HCT116 (cell line): ENCODE measurements around the gene USP9Y. TPM values are rescaled to one million over a fixed set of nuclear protein-coding genes. Genes with fewer than 3 reads are reported as not detected.

Source experiments
- ATAC-seq: fragments of 200-7000 bp; cut with Tn5 transposase; 2 replicates; pipeline ENCODE4 v1.9.1; 2020; ENCODE audit warnings: mild to moderate bottlenecking, moderate library complexity
- BruUV-seq: library from RNA; stranded (reverse); fragments of 400-500 nt; replicated peaks from 2 replicates; lab custom pipeline; 2021; lab: Mats Ljungman, UMichigan
- CTCF ChIA-PET: fragments of 300-600 bp; sonication (Branson Sonifier 250); formaldehyde crosslinking; loops from one replicate; lab custom pipeline; 2021; ENCODE audit warnings: antibody characterized with exemption; lab: Charles Lee
- POLR2A ChIA-PET: fragments of 300-600, 350-600 bp; sonication (Branson Sonifier 250); formaldehyde crosslinking; loops from one replicate; lab custom pipeline; 2021; ENCODE audit warnings: antibody characterized with exemption; lab: Charles Lee
- RAD21 ChIA-PET, 2 experiments: fragments of 300-600 bp; sonication (Branson Sonifier 250); formaldehyde crosslinking; loops; one replicate each; lab custom pipeline; 2023; ENCODE audit warnings: low total read pairs in 2 of 2; ENCODE audit not compliant: uncharacterized antibody in 2 of 2, unreplicated experiment in 2 of 2, low non-redundant PET in 1 of 2; lab: Charles Lee
- DNase-seq: peaks from one replicate; pipeline ENCODE4 v3.0.0-alpha.2; 2010; ENCODE audit warnings: low read depth, low spot score
- H2AFZ ChIP-seq: fragments of 200-600 bp; shearing (Covaris generic), sonication (generic); 2 replicates; pipeline ENCODE4 v1.6.1; 2017; ENCODE audit warnings: low read depth, mixed run types, mixed read lengths, antibody characterized with exemption, low read length; ENCODE audit not compliant: poor library complexity, severe bottlenecking
- H3K27ac ChIP-seq: 2 replicates; pipeline ENCODE4 v1.5.1; 2012; ENCODE audit warnings: low read depth, low read length
- H3K27me3 ChIP-seq: fragments of 200-600 bp; sonication (generic); 2 replicates; pipeline ENCODE4 v1.6.1; 2016; ENCODE audit warnings: mixed run types, low read length, mixed read lengths; ENCODE audit not compliant: insufficient read depth
- H3K36me3 ChIP-seq, 2 experiments: fragments of 200-500 bp in 1 of 2; fragments of 200-600 bp in 1 of 2; sonication (Bioruptor generic) in 1 of 2; sonication (generic) in 1 of 2; 2 replicates each; pipeline versions ENCODE4 v1.5.1 to v1.6.1; 2014 to 2016; ENCODE audit warnings: low read length in 2 of 2, inconsistent platforms in 1 of 2, mixed read lengths in 1 of 2, mixed run types in 1 of 2; ENCODE audit not compliant: insufficient read depth in 2 of 2, control insufficient read depth in 1 of 2
- H3K4me1 ChIP-seq, 2 experiments: fragments of 200-600 bp in 1 of 2; sonication (generic) in 1 of 2; 2 replicates each; pipeline versions ENCODE4 v1.5.1 to v1.6.1; 2012 to 2017; ENCODE audit warnings: low read length in 2 of 2, inconsistent platforms in 1 of 2, mild to moderate bottlenecking in 1 of 2, mixed read lengths in 1 of 2, mixed run types in 1 of 2, moderate library complexity in 1 of 2; ENCODE audit not compliant: insufficient read depth in 2 of 2, control insufficient read depth in 1 of 2
- H3K4me2 ChIP-seq: fragments of 200-600 bp; sonication (generic); 2 replicates; pipeline ENCODE4 v1.6.1; 2017; ENCODE audit warnings: mixed run types, low read length, mixed read lengths
- H3K4me3 ChIP-seq, 2 experiments: fragments of 200-600 bp in 1 of 2; sonication (generic) in 1 of 2; replicated peaks in 1 of 2; 2 replicates each; pipeline ENCODE4 v1.5.1; 2011 to 2016; ENCODE audit warnings: low read length in 2 of 2, control low read depth in 1 of 2, low read depth in 1 of 2, mild to moderate bottlenecking in 1 of 2, mixed read lengths in 1 of 2, mixed run types in 1 of 2
- H3K79me2 ChIP-seq: fragments of 200-600 bp; sonication (generic); 2 replicates; pipeline ENCODE4 v1.6.1; 2017; ENCODE audit warnings: mild to moderate bottlenecking, mixed run types, low read length, moderate library complexity, mixed read lengths; ENCODE audit not compliant: insufficient read depth
- H3K9ac ChIP-seq: fragments of 200-600 bp; sonication (generic); 2 replicates; pipeline ENCODE4 v1.6.1; 2016; ENCODE audit warnings: low read length, mixed read lengths
- H3K9me2 ChIP-seq: fragments of 200-600 bp; sonication (generic), shearing (Covaris generic); 2 replicates; pipeline ENCODE4 v1.6.1; 2017; ENCODE audit warnings: mixed run types, mild to moderate bottlenecking, moderate library complexity; ENCODE audit not compliant: insufficient read depth
- H3K9me3 ChIP-seq, 2 experiments: fragments of 200-500 bp in 1 of 2; fragments of 200-600 bp in 1 of 2; sonication (Bioruptor generic) in 1 of 2; sonication (generic) in 1 of 2; 2 replicates each; pipeline ENCODE4 v1.6.1; 2014 to 2017; ENCODE audit warnings: low read length in 2 of 2, mixed read lengths in 2 of 2, inconsistent platforms in 1 of 2, low read depth in 1 of 2, mild to moderate bottlenecking in 1 of 2, mixed run types in 1 of 2, moderate library complexity in 1 of 2; ENCODE audit not compliant: control insufficient read depth in 1 of 2, insufficient read depth in 1 of 2
- H4K20me1 ChIP-seq: fragments of 200-600 bp; sonication (generic), shearing (Covaris generic); 2 replicates; pipeline ENCODE4 v1.6.1; 2017; ENCODE audit warnings: mixed run types, mild to moderate bottlenecking, moderate library complexity; ENCODE audit not compliant: insufficient read depth
- CBX3 ChIP-seq: IDR thresholded peaks from 2 replicates; pipeline ENCODE4 v1.6.1; 2012; ENCODE audit warnings: low read depth
- CTCF ChIP-seq, 3 experiments: fragments of 200-600 bp in 1 of 3; sonication (generic) in 1 of 3; IDR thresholded peaks in 2 of 3; conservative IDR thresholded peaks in 1 of 3; 2 replicates each; pipeline ENCODE4 v1.5.1; 2012 to 2017; ENCODE audit warnings: low read depth in 2 of 3, low read length in 2 of 3, antibody characterized with exemption in 1 of 3, borderline replicate concordance in 1 of 3, control low read depth in 1 of 3, mild to moderate bottlenecking in 1 of 3, mixed read lengths in 1 of 3, mixed run types in 1 of 3, moderate library complexity in 1 of 3; ENCODE audit not compliant: insufficient read depth in 1 of 3
- ELF1 ChIP-seq: IDR thresholded peaks from 2 replicates; pipeline ENCODE4 v1.6.1; 2012; ENCODE audit warnings: low read depth, borderline replicate concordance
- EZH2 ChIP-seq: fragments of 200-600 bp; sonication (generic); IDR thresholded peaks from 2 replicates; pipeline ENCODE4 v1.6.1; 2017; ENCODE audit warnings: antibody characterized with exemption, mixed run types
- POLR2A ChIP-seq: IDR thresholded peaks from 2 replicates; pipeline ENCODE4 v1.7.0; 2011; ENCODE audit warnings: borderline replicate concordance; ENCODE audit not compliant: insufficient read depth, insufficient read length; ENCODE audit errors: extremely low read depth
- POLR2AphosphoS5 ChIP-seq: IDR thresholded peaks from 2 replicates; pipeline ENCODE4 v1.6.1; 2011; ENCODE audit warnings: mild to moderate bottlenecking, low read depth, low read length, moderate library complexity
- RAD21 ChIP-seq: IDR thresholded peaks from 2 replicates; pipeline ENCODE4 v1.6.1; 2012; ENCODE audit warnings: low read depth, mild to moderate bottlenecking
- SP1 ChIP-seq: IDR thresholded peaks from 2 replicates; pipeline ENCODE4 v1.6.1; 2012; ENCODE audit warnings: low read depth
- SRF ChIP-seq: IDR thresholded peaks from 2 replicates; pipeline ENCODE4 v1.6.1; 2012; ENCODE audit warnings: low read depth
- YY1 ChIP-seq: IDR thresholded peaks from 2 replicates; pipeline ENCODE4 v1.6.1; 2011; ENCODE audit warnings: low read length, low read depth, moderate library complexity, mild to moderate bottlenecking; ENCODE audit not compliant: insufficient replicate concordance; ENCODE audit errors: extremely low read depth
- ZBTB33 ChIP-seq: IDR thresholded peaks from 2 replicates; pipeline ENCODE4 v1.6.1; 2011; ENCODE audit warnings: mild to moderate bottlenecking, low read length, moderate library complexity; ENCODE audit not compliant: insufficient replicate concordance; ENCODE audit errors: extremely low read depth
- ZFX ChIP-seq: fragments of 450-650 bp; IDR thresholded peaks from 2 replicates; pipeline ENCODE4 v1.6.1; 2017
- intact Hi-C: fragments of 100-400 bp; cut with micrococcal nuclease; formaldehyde crosslinking; loops from 2 replicates; pipeline ENCODE4 v1.10.0; 2022
- total RNA-seq: library from RNA; stranded (reverse); gene quantifications from one replicate; pipeline ENCODE4 v1.2.1, GENCODE V29; 2021; ENCODE audit not compliant: unreplicated experiment

Gene USP9Y
- total RNA-seq, 1 experiment from 2014 or later, result 4.4 TPM

GRCh38 chrY:12752856-12753255 is 51.8 kb downstream of the USP9Y start (continued):
- no peak for TF ChIP-seq CTCF (IDR thresholded peaks at IDR 0.05 in 2 of 3, conservative IDR thresholded peaks at IDR 0.05 in 1 of 3; ENCODE audit: borderline replicate concordance in 1 of 3, insufficient read depth in 1 of 3, low read depth in 2 of 3, low read length in 2 of 3)
- TF ChIP-seq RAD21, result no peak
- TF ChIP-seq ELF1, result no peak
- no peak for TF ChIP-seq ZFX
- no peak for TF ChIP-seq SRF
- TF ChIP-seq POLR2AphosphoS5, result no peak
- no peak for TF ChIP-seq CBX3
- TF ChIP-seq, all 23 proteins: peak for 0

- intact Hi-C loops, result no loop called here
- Histone ChIP-seq H3K36me3 (no peaks in the 10 kb centered on the region), H3K4me2 (no peak overlapping the region)
- CTCF ChIA-PET, result no interaction called here
- TF ChIP-seq SP1 (no peak), YY1 (no peak), CTCF (IDR thresholded peaks at IDR 0.05 in 2 of 3, conservative IDR thresholded peaks at IDR 0.05 in 1 of 3; ENCODE audit: borderline replicate concordance in 1 of 3, insufficient read depth in 1 of 3, low read depth in 2 of 3, low read length in 2 of 3) (no peak), EZH2 (no peak), POLR2A (no peak), RAD21 (no peak), POLR2AphosphoS5 (no peak), ZBTB33 (no peak)
- TF ChIP-seq, all 23 proteins: peak for 0
- DNase-seq, result no peak
- no TSS peak for BruUV-seq
- no peaks in the 10 kb centered on the region for H3K79me2 ChIP-seq
- POLR2A ChIA-PET, result no interaction called here
- H3K4me1 ChIP-seq, result no peaks in the 10 kb centered on the region
- no peaks in the 10 kb centered on the region for H3K27me3 ChIP-seq
- no peak overlapping the region for H3K9ac ChIP-seq
- H3K9me2 ChIP-seq, result no peaks in the 10 kb centered on the region
- H3K27ac ChIP-seq, result no peak overlapping the region
- no peak for ATAC-seq
- H4K20me1 ChIP-seq, result no peaks in the 10 kb centered on the region
- H3K9me3 ChIP-seq, result no peaks in the 10 kb centered on the region
- no peak overlapping the region for H2AFZ ChIP-seq
- RAD21 ChIA-PET, result no interaction called here
- no peak overlapping the region for H3K4me3 ChIP-seq
Observed at GRCh38 chrY:12756021-12756420, 55.0 kb downstream of the USP9Y start.
